ENCODE data around the gene SLFN5. TPM values are rescaled to one million over a fixed set of nuclear protein-coding genes. Genes with fewer than 3 reads are reported as not detected.

The SLFN5 gene
- total and polyA plus RNA-seq, 2 of the 4 experiments (the other 2 are of a cell fraction), result 13.0 to 48.9 TPM

GRCh38 chr17:35235917-35236316 is 7.0 kb upstream of the SLFN5 start:
- CTCF ChIA-PET, result no interaction called here

More at GRCh38 chr17:35235917-35236316, 7.0 kb upstream of the SLFN5 start:
- in situ Hi-C loops (cut with MboI; ENCODE audit: low sequenced_read_pairs) (no loop called here), intact Hi-C loops (cut with micrococcal nuclease) (no loop called here), dilution Hi-C loops (cut with HindIII; ENCODE audit: low sequenced_read_pairs, unreplicated experiment) (no loop called here)
- Histone ChIP-seq H3K4me1 (ENCODE audit: control insufficient read depth, insufficient read depth, low read length) (peaks cover 5% of the 10 kb centered on the region), H4K91ac (ENCODE audit: insufficient read depth, low read depth, low read length) (no peak overlapping the region), H2AK5ac (ENCODE audit: low read depth, low read length) (no peak overlapping the region), H3K4me3 (ENCODE audit: insufficient read depth, low read depth, low read length) (no peak overlapping the region), H3K9me1 (ENCODE audit: insufficient read depth, low read length) (peaks cover 4% of the 10 kb centered on the region; the same call in 1 of the 2 replicates), H3K9me3 (ENCODE audit: control insufficient read depth, insufficient read depth, low read length) (no peaks in the 10 kb centered on the region; the same call in 1 of the 2 replicates), H4K5ac (ENCODE audit: low read depth, low read length) (no peak overlapping the region), H3K23ac (ENCODE audit: low read depth, low read length) (no peak overlapping the region), H4K20me1 (ENCODE audit: insufficient read depth, low read length) (no peaks in the 10 kb centered on the region), H3K79me1 (ENCODE audit: low read depth in 1 of 2, low read length in 2 of 2) (no peaks in the 10 kb centered on the region), H2AFZ (replicated peaks; ENCODE audit: low read length, poor library complexity) (no peak overlapping the region), H2BK120ac (ENCODE audit: low read depth, low read length) (no peak overlapping the region), H3K14ac (replicated peaks; ENCODE audit: low read depth, low read length) (no peak overlapping the region), H2BK15ac (ENCODE audit: low read depth, low read length) (no peak overlapping the region), H3K27ac (ENCODE audit: insufficient read depth, low read length) (no peak overlapping the region), H3K4ac (ENCODE audit: low read depth, low read length) (no peak overlapping the region), H3K56ac (ENCODE audit: extremely low read depth, insufficient read depth, low read length) (no peak overlapping the region), H3K36me3 (ENCODE audit: control insufficient read depth, insufficient read depth, low read length) (no peaks in the 10 kb centered on the region), H2BK5ac (ENCODE audit: low read depth, low read length, poor library complexity, severe bottlenecking) (no peak overlapping the region), H3K18ac (ENCODE audit: low read depth, low read length) (no peak overlapping the region), H3K9ac (ENCODE audit: low read depth, low read length) (no peak overlapping the region), H2BK20ac (ENCODE audit: low read depth, low read length) (no peak overlapping the region), H3K4me2 (ENCODE audit: low read depth, low read length) (no peak overlapping the region), H4K8ac (ENCODE audit: low read depth in 2 of 2, low read length in 2 of 2) (no peak overlapping the region), H3K27me3 (ENCODE audit: control insufficient read depth, insufficient read depth, low read length) (peaks cover 6% of the 10 kb centered on the region), H2AK9ac (replicated peaks; ENCODE audit: low read depth, low read length, poor library complexity) (no peak overlapping the region)
- ATAC-seq (ENCODE audit: low read depth), result no peak
- TF ChIP-seq USF2 (IDR thresholded peaks at IDR 0.05; ENCODE audit: low read depth, low read length), result no peak
- no peak for TF ChIP-seq FOS (IDR thresholded peaks at IDR 0.05; ENCODE audit: low read depth, low read length)
- no peak for TF ChIP-seq MAZ (IDR thresholded peaks at IDR 0.05; ENCODE audit: borderline replicate concordance, low read depth, low read length)
- no peak for TF ChIP-seq NFE2L2 (IDR thresholded peaks at IDR 0.05; ENCODE audit: low read depth, low read length)
- no peak for TF ChIP-seq RFX5 (IDR thresholded peaks at IDR 0.05; ENCODE audit: low read depth, low read length)
- TF ChIP-seq CEBPB (IDR thresholded peaks at IDR 0.05; ENCODE audit: low read depth, low read length), result no peak
- TF ChIP-seq ELK1 (IDR thresholded peaks at IDR 0.05; ENCODE audit: borderline replicate concordance, low read depth, low read length), result no peak
- POLR2A ChIA-PET (ENCODE audit: unreplicated experiment), result no interaction called here
- 100% methylated on average over 1 of the region's 2 CpGs; no CpG with 5 or more reads in 1 of the 2 experiments for WGBS, 2 experiments (ENCODE audit: extremely low coverage in 2 of 2, insufficient read length in 1 of 2)
- DNase-seq, result no peak
- BruUV-seq (replicated peaks), result no TSS peak
